ENCODE data around the gene NOS1AP.
"Not testable (repeated sequence)": the region's sequence is repeated elsewhere in the genome, so short reads cannot be mapped to it uniquely, and the experiment has no call there.

The NOS1AP gene

DNA sequence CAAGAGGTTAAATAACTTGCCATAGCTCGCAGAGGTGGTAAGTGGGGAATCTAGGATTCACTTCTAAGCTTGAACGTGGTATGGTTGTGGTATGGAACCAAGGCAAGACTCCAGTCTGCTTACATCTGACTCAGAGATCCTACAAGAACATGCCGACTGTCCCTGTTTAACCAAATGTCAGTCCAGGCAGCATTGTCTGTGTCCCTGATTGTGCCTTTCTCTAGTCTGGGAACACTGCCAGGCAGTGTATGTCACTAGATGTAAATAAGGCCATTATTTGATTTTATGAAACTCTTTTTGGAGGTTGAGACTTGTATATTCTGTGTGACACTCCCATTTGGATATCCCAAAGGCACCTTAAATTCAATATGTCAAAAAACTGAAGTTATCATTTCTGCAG is 96.0 kb downstream of the NOS1AP start:
- DNase-seq (ENCODE audit: low read depth in 2 of 2, low spot score in 1 of 2) = no peak

DNA sequence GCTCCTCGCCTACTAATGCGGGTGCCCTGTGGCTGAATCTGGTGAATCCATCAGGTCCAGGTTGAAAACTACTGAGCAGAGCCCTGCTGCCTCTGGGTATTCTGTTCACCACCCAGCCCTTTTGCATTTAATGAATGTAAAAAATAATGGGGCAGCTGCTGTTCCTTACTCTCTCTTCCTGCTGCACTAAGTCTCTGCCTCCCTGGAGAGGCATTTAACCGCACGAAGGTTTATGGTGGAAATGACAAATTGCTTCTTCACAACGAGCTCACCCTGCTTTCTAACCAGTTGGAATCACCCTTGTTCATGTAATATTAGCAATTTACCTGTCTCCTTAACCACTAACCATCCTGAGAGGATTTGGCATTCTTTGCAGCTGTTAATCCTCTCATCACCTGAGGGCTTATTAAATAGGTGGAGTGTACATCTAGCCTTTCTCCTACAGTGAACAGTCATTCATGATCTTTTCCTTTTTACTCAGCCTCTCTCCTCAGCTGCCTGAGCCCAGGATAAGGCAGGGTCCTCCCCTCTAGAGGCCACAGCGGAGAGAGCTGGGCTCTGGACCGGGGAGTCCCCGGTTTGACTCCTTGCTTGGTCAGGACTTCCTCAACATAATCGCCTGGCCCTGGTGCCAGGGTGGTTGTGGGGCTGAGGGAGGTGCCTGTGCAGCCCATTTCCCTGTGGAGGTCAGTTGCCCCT is 97.6 kb downstream of the NOS1AP start:
- no peak for DNase-seq (ENCODE audit: low read depth in 2 of 2, low spot score in 1 of 2)

DNA sequence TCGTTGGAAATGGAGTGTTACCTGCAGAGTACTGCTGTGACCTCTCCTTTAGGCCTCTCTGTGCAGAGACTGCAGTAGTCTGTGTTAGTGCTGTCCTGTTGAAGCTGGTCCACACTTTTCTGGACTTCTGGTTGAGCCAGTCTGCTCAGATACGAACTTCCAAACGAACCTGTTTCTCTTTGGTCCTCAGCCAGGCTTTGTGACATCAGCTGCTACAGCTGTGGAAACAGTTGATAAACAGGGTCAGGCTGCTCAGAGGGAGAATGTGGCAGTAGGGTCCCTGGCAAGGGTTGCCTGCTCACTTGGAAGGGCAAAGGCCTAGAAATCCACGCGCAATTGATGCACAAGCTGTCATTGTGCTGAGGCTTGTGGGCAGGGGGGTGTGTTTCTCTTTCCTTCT is 98.8 kb downstream of the NOS1AP start:
- no peak for DNase-seq (ENCODE audit: low read depth in 2 of 2, low spot score in 1 of 2)

DNA sequence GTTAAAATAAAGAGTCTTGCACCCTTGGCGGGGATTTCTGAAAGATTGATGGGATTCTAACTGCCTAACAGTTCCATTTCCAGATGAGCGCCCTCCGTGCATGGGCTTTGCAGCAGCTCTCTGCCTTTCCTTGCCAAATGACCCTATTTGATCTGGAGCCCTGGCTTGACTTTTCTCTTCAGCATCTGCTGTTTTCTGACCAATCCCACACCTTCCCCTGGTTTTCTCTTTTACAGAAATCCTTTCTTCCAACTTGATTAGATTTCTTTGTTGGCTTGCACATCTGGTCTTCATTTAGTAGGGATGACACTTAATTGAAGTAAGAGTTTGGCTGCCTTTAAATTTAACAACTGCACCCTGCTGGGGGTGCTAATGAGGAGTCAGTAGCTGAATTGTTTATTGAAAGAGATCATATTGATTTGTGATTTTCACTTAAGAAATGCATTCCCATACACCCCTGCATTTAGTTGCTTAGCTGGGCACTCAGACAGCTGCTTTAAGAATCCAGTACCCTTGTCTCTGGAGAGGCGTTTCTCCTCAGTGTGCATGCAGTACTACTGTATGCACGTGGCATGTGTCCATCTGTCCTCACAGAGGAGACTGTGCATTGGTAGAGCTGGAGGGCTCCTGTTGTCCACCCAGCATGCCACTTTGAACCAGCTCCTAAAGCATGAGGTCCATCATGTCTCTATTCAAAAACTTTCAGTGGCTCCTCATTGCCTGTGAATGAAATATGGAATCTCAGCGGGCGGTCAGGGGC is 99.7 kb downstream of the NOS1AP start:
- DNase-seq (ENCODE audit: low read depth in 2 of 2, low spot score in 1 of 2) = no peak

DNA sequence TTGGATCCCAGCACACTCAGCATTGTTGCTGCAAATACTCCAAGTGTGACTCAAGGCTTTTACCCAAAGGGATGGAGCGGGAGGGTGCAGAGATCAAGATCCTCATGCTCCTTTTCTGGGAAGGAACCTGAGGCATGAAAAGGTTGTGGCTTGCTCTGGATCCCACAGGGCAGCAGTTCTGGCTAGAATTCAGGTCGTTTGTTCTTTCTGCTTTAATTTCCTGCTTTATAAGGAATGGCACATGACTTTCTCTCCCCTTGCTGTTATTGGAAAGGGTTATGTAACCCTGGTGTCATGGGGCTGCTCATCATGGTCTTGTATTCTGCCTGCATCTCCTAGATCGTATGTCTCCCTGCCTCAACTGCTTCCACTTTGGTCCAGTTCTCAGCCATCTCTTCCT is 101.6 kb downstream of the NOS1AP start:
- no peak for DNase-seq (ENCODE audit: low read depth in 2 of 2, low spot score in 1 of 2)

DNA sequence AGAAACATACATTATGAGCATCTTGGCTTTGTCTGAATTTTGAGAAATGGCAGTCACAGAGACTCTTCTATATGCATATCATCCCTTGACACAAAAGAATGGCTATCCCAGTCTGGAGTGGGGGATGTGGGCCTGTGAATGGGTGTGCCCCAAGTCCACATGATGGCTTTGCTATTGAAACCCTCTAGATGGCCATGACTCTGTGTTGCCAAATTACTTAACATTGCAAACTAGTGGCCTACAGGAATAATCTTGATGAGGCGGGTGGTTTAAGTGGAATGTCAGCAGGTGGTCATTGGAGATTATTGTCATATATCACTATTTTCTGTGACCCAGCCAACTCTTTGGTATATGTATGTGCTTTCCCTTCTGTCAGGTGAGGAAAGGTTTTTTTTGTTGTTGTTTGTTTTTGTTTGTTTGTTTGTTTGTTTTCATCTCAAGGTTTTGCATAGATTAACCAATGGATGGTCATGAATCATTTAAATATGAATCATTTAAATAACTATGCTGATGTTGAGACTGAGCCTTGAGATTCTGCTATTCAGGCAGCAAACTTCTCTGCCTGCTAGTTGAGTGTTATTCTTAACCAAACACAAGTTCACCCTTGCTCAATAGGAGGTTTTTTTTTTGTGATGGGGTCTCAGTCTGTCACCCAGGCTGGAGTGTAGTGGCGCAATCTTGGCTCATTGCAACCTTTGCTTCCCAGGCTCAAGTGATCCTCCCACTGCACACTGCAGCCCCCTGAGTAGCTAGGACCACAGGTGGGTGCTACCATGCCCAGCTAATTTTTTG is 103.0 kb downstream of the NOS1AP start:
- no peak for DNase-seq (ENCODE audit: low read depth in 2 of 2, low spot score in 1 of 2)

DNA sequence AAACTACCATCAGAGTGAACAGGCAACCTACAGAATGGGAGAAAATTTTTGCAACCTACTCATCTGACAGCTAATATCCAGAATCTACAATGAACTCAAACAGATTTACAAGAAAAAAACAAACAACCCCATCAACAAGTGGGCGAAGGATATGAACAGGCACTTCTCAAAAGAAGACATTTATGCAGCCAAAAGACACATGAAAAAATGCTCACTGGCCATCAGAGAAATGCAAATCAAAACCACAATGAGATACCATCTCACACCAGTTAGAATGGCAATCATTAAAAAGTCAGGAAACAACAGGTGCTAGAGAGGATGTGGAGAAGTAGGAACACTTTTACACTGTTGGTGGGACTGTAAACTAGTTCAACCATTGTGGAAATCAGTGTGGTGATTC is 104.1 kb downstream of the NOS1AP start:
- not testable (repeated sequence) for DNase-seq (ENCODE audit: low read depth in 2 of 2, low spot score in 1 of 2)

DNA sequence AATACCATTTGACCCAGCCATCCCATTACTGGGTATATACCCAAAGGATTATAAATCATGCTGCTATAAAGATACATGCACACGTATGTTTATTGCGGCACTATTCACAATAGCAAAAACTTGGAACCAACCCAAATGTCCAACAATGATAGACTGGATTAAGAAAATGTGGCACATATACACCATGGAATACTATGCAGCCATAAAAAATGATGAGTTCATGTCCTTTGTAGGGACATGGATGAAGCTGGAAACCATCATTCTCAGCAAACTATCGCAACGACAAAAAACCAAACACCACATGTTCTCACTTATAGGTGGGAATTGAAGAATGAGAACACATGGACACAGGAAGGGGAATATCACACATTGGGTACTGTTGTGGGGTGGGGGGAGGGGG is 104.5 kb downstream of the NOS1AP start:
- DNase-seq (ENCODE audit: low read depth in 2 of 2, low spot score in 1 of 2) = not testable (repeated sequence)

DNA sequence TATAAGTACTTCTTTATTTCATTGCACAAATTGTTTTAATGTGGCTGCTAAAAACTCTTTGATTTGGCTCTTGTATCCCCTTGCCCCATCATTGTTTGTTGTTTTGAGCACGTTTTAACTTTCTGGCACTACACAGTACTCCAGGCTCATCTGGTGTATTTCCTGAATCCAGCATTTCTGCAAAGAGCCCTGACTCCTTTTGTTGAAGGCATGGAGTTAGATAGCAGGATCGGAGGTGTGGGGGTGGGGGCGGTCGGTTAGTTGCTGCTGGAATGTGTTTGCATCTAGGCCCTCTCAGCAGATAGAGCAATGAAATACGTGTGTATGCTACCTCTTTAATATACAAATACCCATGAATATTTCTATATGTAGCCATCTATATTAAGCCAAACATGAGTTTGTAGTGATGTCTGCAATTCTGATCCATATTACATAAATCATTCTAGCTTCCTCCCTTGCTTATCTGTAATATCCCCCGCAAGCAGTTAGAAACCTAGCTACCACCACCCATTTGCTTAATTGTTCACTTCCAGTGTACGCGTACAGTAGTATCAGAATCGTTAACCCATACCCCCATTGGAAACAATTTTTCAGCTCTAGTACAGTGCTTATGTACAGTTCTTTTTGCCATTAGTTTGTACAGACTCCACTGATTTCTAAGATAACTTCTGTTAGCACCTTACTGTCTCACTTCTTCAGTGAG is 106.0 kb downstream of the NOS1AP start:
- no peak for DNase-seq (ENCODE audit: low read depth in 2 of 2, low spot score in 1 of 2)

DNA sequence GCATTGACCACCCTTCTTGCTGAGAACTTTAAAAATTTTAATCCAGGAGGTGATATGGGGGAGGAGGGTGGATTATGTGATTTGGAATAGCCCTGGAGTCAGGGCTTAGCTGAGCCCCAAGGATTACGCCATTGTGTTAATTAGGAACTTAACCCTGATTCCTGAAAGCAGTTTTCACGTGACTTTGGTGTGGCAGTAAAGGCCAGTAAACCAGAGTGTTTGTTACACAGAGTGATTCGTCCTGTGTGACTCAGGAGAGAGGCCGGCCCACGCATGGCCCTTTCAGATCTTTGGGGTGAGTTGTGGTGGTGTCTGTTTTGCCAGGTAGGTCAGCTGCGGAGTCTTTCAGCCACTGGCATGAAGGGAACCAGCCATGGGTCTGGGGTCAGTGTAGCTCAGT is 107.6 kb downstream of the NOS1AP start:
- no peak for DNase-seq (ENCODE audit: low read depth in 2 of 2, low spot score in 1 of 2)

DNA sequence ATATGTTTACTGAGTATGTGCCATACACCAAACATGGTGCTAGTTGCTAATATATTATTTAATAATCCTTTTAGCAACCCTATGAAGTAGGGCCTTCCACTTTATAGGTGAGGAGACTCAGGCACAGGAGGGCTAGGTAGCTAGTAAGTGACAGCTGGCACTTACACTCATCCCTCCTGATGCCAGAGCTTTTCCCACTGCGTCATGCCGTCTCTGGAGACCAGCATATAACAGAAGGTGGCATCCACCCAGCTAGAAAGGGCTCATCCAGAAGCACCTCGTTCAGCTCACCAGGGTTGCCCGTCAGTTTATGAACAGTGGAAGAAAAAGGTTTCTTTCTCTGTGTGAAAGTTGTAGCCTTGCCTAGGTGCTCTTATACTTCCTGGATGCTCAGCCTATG is 108.9 kb downstream of the NOS1AP start:
- DNase-seq (ENCODE audit: low read depth in 2 of 2, low spot score in 1 of 2) = no peak

DNA sequence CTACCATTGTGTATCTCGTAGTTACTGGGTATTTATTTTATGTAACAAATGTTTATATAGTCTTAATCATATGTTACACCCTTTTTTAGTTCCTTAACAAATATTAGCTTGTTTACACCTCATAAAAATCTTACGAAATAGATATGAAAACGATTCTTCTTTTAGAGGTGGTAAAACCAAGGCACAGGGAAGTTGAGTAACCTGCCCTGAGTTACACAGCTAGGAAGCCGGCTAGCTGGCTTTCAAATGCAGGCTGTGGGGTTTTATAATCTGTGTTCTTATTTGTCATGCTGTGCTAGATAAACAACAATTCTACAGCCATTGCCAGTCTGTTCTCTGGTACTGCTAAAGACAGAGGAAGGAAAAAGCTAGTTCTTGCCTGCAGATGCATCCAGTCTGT is 109.6 kb downstream of the NOS1AP start:
- no peak for DNase-seq (ENCODE audit: low read depth in 2 of 2, low spot score in 1 of 2)

DNA sequence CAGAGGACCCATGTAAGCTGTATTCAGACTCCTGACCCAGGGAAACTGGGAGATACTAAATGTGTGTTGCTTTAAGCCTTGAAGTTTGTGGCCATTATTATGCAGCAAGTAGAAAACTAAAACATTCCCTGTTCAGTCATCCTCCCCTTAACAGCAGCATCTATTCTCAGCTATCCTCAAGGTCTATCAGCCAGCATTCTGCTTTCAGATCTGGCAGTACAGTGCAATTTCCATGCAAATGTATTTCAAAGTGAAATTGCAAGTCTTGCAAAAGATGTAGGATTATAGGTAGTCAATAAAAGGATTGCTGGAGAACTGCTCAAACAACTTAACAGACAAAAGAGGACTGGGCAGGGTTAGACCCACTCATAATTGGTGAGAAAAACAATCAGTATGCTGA is 111.3 kb downstream of the NOS1AP start:
- no peak for DNase-seq (ENCODE audit: low read depth in 2 of 2, low spot score in 1 of 2)

DNA sequence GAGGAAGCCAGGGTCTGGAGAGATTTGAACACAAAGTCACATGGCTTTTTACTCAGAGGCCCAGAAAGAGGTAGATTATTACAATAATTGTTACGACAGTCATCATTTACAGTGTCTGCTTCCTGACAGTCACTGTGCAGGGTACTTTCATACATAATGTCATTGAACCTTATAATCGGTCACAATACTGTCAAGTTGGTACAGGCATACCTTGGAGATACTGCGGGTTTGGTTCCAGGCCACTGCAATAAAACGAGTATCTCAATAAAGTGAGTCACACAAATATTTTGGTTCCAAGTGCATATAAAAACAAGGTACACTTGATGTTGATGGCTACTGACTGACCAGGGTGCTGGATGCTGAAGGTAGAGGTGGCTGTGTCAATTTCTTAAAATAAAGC is 112.6 kb downstream of the NOS1AP start:
- DNase-seq (ENCODE audit: low read depth in 2 of 2, low spot score in 1 of 2) = no peak

DNA sequence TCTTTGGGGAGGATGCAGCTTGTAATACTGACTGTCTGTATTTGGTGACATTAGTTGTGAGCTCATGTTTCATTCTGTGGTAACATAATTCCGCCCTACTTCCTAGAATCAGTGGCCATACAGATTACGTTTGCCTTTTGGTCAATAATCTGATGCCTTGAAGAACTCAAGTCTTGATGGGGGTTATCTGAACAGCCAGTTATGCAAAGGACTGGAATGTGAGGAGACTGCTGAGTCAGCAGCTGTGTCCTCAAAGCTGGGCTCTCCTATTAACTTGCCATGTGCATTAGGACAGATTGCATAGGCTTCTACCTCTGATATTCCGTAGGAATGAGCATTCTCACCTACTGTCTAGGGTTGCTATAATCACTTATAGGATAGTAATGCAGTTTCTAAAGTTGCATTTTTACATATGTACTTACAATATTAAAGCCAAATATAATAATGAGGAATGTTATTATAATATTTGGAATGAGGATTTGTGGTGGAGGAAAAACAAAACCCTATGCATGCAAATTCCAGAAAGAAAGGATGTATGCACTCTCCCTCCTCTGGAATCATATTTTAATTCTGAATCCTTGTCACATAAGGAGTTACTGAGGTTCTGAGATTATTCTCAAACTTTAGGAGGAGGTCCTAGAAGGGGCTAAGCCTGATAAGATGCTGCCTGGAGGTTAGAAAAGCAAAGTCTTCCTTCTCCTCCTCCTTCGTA is 116.0 kb downstream of the NOS1AP start:
- no peak for DNase-seq (ENCODE audit: low read depth in 2 of 2, low spot score in 1 of 2)

DNA sequence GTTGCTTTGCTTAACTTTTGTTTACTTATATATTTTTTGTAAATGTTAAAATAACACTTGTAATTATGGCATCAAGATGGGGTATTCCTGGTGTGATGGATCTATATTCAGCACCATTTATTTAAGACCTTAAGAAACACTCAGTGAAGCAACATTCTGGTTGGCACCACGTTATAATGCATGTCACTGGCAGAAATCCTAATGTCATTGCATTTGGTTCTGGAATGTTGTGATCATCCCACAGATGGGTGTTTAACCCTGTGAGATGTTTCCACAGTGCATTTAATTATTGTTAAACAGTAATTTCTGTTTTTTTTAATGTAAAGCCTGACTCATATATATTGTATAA is 116.5 kb downstream of the NOS1AP start:
- no peak for DNase-seq (ENCODE audit: low read depth in 2 of 2, low spot score in 1 of 2)

DNA sequence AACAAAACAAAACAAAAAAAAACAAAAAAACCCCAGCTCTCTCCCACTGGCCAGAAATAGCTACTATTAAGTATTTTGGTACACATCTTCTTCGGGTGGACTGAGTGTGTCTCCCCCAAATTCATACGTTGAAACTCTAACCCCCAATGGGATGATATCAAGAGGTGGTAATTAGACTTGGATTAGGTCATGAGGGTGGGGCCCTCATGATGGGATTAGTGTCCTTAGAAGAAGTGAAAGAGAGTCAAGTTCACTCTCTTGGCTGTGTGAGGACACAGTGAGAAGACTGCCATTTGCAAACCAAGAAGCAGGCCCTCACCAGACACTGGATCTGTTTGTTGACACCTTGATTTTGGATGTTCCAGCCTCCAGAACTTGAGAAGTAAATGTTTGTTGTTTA is 116.9 kb downstream of the NOS1AP start:
- DNase-seq (ENCODE audit: low read depth in 2 of 2, low spot score in 1 of 2) = no peak

DNA sequence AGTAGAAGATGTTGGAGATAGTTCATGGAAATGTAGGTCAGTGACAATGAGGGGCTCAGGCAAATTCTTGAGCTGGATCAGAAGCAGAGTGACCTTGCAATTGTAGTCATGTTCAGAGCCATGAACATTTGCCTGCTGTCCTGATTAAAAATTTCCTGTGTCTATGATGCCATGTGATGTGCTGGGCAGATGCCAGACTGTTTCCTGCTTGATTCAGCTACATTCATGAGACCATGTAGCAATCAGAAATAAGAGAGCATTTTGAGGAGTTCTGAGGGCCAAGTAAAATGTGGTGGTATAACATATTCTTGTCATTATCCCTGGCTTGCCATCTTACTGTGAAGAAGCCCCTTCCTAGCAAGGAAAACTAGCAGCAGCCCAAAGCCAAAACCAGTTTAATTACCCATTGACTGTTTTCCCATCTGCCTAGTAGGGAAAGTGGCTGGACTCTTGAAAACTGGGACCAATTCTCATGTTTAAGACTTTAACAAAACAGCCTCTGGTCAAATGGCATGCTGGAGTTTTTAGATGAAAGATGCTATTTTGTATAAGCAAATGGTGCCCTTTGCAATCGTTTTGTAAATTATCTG is 118.3 kb downstream of the NOS1AP start:
- no peak for DNase-seq (ENCODE audit: low read depth in 2 of 2, low spot score in 1 of 2)

DNA sequence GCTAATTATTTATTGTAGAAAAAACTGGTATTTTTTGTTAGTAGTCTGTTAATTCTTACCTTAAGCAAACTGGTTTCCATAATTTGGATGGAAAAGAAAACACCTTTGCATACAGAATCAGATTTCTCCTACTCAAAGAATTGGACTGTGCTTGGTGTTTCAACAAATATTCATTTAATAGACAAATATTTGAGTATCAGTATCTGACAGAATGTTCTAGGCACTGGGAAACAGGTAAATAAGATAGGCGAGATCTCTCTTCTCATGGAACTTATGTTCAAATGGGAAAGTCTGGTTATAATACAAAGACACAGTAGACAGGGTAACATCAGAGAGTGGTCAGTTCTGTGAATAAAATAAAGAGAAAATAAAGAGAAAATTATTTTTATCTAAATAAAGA is 119.9 kb downstream of the NOS1AP start:
- no peak for DNase-seq (ENCODE audit: low read depth in 2 of 2, low spot score in 1 of 2)
